ENCODE results near the gene DTNA.

DTNA gene

DNA sequence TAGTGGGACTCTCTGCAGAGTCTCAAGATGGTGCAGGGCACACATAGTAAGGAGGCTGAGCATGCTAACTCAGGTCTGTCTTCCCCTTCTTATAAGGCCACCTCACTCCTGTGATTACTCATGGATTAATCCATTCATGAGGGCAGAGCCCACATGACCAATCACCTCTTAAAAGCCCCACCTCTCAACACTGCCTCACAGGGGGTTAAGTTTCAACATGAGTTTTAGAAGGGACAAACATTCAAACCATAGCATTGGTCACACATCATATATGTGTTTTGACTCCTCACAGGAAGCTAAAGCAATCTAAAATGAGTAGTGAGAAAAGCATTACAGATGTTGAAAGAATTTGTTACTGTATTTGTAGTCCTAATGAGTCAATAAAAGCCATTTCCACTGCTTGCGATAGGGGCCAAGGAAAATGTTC, 57.5 kb downstream of the DTNA start:
- no peak for DNase-seq (ENCODE audit: insufficient read length, low spot score)

DNA sequence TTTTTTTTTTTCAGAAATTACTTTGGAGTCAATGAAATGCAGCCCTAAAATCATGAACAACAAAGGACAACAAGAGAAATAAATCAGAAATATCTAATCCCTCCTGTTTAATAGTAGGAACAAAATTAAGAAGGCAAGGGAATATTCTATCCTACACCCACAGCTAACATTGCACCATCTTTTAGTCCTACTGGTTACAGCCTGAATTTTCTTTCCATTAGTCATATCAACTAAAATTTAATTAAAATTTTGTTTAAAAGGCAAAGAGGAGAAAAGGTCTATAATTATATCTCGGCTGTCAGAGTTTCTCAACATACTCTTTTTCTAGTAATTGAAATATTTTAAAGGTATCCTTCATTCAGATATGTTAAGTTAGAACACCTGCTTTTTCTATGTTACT, 61.9 kb downstream of the DTNA start:
- FAIRE-seq = no peak
- DNase-seq (ENCODE audit: insufficient read length, low spot score) = no peak
- TF ChIP-seq, protein P1, sequence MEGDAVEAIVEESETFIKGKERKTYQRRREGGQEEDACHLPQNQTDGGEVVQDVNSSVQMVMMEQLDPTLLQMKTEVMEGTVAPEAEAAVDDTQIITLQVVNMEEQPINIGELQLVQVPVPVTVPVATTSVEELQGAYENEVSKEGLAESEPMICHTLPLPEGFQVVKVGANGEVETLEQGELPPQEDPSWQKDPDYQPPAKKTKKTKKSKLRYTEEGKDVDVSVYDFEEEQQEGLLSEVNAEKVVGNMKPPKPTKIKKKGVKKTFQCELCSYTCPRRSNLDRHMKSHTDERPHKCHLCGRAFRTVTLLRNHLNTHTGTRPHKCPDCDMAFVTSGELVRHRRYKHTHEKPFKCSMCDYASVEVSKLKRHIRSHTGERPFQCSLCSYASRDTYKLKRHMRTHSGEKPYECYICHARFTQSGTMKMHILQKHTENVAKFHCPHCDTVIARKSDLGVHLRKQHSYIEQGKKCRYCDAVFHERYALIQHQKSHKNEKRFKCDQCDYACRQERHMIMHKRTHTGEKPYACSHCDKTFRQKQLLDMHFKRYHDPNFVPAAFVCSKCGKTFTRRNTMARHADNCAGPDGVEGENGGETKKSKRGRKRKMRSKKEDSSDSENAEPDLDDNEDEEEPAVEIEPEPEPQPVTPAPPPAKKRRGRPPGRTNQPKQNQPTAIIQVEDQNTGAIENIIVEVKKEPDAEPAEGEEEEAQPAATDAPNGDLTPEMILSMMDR (IDR thresholded peaks at IDR 0.05; ENCODE audit: insufficient read depth, missing control alignments) = no peak

More for the DNA sequence above, 57.5 kb downstream of the DTNA start:
- no peak for FAIRE-seq
- TF ChIP-seq, protein P1 (IDR thresholded peaks at IDR 0.05; ENCODE audit: insufficient read depth, missing control alignments) = no peak

DNA sequence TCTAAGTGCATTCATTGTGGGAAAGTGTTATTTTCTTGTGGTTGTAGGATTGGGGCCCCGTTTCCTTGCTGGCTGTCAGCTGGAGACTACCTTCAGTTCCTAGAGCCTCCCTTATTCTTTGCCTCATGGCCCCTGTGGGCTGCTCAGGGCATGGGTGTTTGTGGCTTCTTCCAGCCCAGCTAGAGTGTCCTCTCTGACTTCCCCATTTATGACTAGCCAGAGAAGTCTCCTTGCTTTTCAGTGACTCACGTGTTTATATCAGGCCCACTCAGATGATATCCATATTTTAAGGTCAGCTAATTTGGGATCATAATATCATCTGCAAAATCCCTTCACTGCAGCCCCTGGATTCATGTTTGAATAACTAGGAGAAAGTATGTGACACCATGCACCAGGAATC, 62.8 kb downstream of the DTNA start:
- no peak for FAIRE-seq
- no peak for DNase-seq (ENCODE audit: insufficient read length, low spot score)
- TF ChIP-seq, protein P1 (IDR thresholded peaks at IDR 0.05; ENCODE audit: insufficient read depth, missing control alignments) = no peak

DNA sequence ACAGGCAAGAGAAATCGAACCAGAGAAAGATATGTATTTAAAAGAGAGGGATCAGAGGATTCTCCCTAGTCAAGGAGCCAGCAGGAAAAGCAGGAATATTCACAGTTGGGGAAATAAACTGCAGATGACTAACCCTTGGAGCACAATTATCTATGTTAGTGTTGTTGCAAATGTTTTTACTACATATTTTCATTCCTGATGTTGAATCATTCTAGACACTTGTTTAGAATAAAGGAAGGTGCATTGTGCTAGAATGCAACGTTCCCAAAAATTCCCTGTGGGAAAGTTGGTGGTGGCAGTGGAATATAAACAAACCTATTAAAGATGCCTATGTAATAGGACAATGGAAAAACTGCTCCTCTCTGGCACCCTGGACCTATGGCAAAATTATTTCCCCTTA, 63.3 kb downstream of the DTNA start:
- TF ChIP-seq, protein P1 (IDR thresholded peaks at IDR 0.05; ENCODE audit: insufficient read depth, missing control alignments) = no peak
- FAIRE-seq = no peak
- no peak for DNase-seq (ENCODE audit: insufficient read length, low spot score)

DNA sequence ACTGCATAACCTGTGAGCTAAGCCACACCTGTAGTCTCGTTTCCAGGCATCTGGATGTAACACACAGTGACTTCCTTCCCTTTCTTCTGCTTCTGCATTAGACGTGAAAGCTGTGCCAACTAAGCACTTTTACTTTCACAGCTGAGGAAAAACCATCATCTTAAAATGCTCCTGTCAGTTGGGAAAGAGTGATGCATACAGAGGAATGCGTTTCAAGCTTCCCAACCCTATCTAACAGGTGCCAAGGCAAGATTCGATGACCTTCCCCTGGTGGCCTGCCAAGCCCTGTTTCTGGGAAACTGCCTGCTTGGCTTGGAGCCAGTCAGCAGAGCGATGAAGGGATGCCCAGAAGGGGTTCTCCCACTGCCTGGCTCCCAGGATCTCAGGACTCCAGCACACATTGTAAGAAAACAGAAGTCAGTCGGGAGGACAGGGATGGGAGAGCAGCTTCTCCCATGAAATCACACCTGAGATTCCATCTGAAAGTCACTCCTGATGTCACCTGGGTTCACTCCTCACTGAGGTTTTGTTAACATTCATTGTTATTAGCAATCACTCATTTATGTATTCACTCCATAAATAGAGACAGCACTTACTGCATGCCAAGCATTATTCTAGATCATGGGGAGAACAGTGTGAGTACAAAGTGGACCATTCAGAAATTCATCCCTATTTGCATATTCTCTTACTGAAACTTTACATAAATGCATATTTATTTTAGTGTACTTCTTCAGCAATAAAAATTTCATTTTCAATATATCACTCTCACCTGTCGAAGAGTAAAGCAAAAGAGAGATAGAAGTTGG, 64.1 kb downstream of the DTNA start:
- FAIRE-seq = no peak
- TF ChIP-seq, protein P1 (IDR thresholded peaks at IDR 0.05; ENCODE audit: insufficient read depth, missing control alignments) = no peak
- no peak for DNase-seq (ENCODE audit: insufficient read length, low spot score)

DNA sequence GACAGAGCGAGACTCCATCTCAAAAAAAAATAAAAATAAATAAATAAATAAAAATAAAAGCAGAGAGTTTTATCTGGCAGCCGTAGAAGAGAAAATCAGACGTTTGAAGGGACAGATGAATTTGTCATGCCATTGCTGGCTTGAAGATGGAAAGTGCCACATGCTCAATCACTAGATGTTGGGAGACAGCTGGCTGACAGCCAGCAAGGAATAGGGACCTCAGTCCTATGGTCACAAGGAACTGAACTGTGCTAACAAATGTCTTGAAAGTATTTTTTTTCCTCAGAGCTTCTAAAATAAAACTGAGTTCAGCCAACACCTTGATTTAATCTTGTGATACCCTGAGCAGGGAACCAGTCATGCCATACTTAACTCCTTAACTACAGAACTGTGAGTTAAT, 65.4 kb downstream of the DTNA start:
- DNase-seq (ENCODE audit: insufficient read length, low spot score) (no peak), FAIRE-seq (no peak)
- TF ChIP-seq, protein P1 (IDR thresholded peaks at IDR 0.05; ENCODE audit: insufficient read depth, missing control alignments) = no peak

DNA sequence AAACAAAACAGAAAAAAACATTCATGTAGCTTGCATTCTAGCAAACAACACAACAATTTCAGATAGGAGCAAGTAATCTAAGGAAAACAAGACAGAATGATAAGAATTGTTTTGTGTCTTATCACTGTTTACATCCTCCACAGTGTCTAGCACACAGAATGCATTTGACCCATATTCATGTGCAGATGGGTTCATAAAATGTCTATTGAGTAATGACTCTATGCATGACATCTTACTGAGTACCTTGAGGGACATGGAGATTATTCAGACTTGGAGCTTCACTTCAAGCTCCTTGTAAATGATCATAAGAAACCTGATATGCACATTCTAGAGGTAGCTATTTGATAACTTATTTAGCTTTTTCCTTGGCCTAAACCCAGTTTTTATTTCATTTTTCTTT, 69.0 kb downstream of the DTNA start:
- TF ChIP-seq, protein P1 (IDR thresholded peaks at IDR 0.05; ENCODE audit: insufficient read depth, missing control alignments) = no peak
- DNase-seq (ENCODE audit: insufficient read length, low spot score) (no peak), FAIRE-seq (peak; percentile 63)
